HG02870 (cell line): ENCODE results near the gene ABLIM1.

Source experiments
- ATAC-seq: cut with Tn5 transposase; IDR thresholded peaks from one replicate; pipeline ENCODE4 v1.9.1; 2021; ENCODE audit warnings: mild to moderate bottlenecking, moderate library complexity; ENCODE audit not compliant: unreplicated experiment

ABLIM1 gene

DNA sequence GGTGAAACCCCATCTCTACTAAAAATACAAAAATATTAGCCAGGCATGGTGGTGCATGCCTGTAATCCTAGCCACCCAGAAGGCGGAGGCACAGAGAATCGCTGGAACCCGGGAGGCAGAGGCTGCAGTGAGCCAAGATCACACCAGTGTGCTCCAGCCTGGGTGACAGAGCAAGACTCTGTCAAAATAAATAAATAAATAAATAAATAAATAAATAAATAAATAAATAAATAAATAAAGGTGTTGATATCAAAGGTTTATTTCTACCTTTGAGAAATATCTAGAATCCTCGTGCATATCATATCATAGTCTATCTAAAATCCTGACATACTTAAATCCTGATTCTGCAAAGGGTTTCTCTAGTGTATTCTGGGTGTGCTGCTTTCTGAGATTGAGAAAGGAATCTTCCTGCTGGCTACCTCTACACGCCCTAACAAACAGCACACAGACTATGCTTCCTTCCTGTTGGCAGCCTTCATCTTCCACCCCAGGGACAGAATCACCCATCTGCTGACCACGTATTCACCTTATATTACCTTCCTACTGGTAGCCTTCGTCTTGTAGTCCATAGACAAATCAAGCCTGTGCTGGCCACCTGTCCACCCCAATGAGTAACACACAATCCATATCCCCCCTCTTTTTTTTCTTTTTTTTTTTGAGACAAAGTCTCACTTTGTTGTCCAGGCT is 8.7 kb downstream of the ABLIM1 start:
- no peak for ATAC-seq

DNA sequence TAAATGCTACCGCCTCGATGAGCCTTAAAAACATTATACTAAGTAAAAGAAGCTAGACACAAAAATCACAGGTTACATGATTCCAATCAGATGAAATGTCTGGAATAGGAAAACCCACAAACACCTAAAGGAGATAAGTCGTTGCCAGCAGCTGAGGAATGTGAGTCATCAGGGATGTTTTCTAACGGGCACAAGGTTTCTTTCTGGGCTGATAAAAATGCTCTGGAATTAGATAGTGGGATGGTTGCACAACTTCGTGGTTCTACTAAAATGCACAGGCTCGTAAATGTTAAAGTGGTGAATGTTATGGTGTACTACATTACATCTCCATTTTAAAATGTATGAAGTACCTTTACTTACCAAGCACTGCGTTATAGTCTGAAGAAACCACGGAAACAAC is 9.7 kb downstream of the ABLIM1 start:
- ATAC-seq: no peak

DNA sequence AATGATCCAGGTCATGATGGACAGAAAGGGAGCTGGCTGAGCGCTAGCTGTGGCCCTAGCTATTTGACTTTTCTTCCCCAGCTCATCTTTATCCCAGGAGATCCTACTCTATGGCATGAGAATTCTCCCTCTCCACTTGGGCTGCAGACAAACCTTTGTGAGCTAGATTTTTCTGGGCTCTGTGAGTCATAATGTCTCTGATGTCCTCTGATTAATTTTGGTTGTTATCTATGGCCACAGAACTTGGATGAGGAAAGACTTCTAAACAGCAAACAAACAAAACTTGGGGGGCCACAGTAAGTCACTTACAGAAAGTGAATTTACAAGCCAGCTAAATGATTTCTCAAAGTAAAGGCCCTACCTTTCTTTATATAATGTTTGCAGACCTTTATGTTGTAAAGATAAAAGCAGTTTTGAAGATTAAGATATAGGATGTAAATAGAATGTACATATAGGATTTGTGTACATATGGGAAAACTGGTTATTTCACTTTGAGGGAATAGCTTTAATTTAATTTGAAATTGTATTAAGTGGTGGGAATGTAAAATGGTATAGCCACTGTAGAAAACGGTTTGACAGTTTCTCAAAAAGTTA is 10.4 kb downstream of the ABLIM1 start:
- ATAC-seq: no peak

DNA sequence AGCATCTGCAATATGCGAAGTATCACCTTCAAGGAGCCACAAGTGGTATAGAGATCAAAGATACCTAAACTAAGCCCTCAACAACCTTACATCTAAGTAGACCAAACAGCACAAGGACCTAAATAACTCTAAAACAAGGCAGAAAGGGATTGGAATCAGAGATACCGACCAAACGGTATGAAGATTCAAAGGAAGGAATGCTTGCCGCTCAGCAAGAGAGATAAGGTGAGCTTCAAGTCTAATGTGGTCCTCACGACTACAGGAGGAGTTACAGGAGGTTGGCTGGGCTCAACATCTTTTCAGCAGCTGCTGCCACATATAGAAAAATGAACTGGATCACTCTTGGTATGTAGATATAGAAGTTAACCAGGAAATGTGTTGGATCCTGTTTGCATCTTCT is 11.6 kb downstream of the ABLIM1 start:
- no peak for ATAC-seq

DNA sequence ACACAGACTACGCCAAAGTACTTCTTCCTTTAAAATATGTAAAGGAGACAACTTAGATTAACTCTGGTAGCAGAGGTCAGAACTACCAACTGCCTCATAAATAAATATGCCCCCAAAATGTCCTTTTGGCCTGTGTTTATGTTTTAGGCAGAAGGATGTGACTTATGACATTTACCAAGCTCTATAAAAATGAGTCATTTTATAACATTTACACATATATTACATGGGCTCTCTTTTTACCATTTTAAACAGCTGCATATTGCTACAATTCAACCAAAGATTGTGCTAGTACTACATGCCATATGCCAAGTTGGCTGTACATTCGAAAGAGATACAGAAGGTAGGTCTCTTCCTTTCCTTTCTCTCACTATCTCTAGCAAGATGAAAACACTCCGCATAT is 12.4 kb downstream of the ABLIM1 start:
- ATAC-seq: no peak

DNA sequence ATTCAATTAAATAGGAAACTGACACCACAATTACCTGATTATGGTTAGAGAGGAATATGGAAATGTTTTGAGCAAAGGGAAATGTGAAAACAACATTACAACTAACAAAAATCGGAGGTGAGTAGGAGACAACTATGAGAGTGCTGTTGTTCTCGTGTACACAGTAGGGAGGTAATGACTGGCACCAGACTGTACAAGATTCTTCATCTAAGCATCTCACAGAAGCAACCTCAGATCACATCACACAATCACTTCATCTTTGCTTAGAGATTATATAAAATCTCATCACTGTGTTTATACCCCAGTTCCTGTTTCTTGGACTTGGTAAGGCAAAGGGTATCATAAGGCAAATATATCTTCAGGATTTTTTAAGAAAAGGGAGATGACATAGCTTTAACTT is 14.9 kb downstream of the ABLIM1 start:
- ATAC-seq: no peak

DNA sequence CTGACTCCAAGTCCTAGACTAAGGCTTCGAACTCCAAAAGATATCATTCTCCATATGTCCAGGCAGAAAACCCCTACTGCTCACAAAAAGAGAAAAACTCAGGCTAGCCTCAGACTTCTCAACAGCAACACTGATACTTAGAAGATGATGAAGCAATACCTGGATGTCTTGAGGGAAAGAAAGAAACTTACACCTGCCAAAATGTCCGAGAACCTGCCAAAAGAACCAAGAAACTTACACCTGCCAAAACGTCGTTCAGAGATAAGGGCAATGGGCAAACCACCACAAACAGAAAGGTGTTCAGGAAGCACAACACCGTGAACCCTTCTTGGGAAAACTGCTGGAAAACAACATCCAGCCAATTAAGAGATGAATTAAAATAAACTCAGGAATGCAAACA is 15.3 kb downstream of the ABLIM1 start:
- no peak for ATAC-seq

DNA sequence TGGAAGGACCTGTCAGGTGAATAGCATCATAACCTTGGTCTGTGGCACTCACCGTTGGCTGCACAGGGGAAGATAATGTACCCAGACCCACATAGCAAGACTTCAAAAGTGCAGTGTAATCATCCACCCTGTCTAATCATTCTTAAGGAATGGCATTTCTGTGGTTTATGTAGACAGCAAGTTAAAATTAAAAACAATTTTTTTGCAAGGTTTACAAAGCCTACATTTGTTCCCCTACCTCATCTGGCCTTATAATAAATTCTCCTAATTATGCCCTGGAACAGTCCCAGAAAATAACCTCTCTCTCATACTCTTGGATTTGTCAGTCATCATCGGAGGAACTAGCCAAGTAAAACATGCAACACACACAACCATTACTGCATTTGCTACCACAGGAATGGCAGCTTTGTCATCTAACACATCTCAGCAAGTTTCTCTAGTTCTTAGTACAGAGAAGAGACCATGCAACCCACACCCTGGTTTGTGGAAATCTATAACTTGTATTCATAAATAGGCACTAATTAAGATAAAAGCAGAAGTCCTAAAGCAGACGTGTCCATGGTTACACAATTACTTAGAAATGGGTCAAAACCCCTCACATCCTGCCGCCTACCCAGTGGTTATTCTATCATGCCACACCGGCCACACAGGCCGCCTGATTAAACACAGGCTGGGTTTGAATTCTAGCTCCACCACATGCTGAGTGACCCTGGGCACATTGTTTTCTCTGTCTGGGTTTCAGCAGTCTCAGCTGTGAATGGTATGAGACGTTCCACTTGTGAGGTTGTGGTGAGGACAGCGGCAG is 19.1 kb downstream of the ABLIM1 start:
- ATAC-seq: no peak

DNA sequence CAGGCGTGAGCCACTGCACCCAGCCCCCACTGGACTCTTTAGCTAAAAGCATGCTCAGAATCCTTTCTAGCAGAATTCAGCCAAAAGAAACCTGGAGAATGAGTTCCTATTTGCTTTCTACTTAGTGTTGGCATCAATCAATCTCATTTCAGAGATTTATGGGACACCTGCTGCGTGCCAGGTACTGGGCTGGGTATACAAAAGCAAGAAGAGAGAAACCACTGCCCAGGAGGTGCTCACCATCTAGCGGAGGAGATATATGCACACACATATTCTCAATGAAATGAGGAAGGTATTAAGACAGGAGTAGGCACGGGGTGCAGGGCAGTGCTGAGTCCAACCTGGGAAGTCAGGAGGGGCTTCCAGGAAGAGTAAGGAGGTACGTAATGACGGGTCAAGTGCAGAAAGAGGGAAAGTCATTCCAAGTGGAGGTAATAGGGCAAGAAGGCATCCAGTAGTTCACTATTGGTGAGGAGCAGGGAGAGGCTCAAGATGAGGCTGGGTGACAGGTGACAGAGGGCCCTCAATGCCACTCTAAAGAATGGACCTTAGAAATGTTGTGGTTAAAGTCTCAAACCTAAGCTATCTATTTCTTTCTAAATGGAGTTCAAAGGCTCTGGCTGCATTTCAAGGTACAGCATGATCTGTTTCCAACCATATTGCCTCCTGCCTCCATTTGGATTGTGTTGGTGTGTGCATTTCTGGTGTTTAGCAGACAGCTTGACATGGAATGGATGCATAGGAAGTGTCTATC is 22.1 kb downstream of the ABLIM1 start:
- ATAC-seq: no peak

DNA sequence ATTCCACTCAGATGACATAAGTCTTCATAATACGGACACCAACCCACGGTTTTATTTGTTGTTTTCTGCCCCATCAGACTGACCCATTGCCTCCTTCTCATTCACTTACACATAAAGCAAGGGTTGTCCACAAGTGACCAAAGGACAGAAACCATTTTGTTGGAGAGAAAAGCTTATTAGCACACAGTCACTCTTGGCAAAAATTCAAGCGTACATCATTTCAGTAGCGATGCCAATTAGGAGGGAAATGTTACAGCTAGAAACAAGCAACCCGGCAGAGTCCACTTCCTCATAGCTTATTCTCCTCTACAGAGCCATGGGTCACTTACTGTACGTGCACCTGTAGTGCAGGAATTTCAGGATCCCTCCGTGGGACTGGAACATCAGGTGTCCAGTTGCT is 23.0 kb downstream of the ABLIM1 start:
- ATAC-seq: no peak

DNA sequence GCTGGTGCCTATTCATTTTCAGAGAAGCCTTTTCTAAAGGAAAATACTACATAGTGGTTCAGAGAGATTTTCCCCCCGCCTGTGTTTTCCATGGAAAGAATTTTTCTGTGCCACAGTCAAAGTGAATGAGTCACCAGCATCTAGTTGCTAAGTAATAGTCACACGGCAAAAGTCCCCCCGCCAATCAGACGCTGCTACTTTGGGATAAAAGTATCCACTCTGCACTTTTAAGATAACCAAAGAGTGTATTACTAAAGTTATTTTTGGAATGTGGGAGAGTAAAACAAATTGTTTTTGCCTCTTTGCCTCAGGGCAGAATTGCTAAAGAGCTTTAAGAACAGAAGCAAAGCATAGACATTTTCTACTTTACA is 23.5 kb downstream of the ABLIM1 start:
- no peak for ATAC-seq

DNA sequence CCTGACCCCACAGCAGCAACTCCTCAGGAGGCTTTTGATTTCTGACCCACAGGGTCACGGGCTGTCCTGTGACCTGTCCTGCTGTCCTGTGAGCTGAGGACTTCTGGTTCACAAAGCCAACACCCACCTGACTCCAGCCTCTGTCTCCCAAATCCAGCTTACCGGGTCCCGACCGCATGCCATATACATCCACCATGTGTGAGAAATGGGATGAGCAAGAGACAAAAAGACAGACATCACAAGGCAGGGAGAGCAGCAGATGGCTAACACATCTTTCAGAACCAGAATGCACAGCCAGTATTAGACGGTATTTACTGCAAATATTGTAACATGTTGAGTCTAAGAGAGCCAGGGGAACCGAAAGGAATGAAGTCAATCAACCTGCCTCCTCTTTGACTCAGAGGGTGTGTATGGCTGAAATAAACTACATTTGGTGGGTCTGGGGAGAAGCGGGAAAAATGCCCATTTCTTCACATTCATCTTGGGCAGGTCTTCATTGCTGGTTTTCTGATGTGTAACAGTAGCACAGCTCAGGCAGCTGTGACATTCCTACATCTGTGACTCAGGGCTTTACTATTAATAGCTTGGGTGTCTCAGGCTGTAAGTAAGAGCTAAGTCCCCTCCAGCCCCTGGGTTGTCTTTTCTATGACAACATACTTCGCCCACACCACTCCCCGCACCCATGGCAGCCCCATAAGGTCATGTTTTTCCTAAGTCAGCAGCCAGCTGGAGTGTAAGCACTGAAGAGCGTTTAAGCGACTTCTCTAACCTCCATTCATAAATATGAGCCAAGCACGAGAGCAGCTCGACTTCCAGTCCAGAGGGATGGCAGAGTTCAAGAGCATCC is 25.0 kb downstream of the ABLIM1 start:
- no peak for ATAC-seq

DNA sequence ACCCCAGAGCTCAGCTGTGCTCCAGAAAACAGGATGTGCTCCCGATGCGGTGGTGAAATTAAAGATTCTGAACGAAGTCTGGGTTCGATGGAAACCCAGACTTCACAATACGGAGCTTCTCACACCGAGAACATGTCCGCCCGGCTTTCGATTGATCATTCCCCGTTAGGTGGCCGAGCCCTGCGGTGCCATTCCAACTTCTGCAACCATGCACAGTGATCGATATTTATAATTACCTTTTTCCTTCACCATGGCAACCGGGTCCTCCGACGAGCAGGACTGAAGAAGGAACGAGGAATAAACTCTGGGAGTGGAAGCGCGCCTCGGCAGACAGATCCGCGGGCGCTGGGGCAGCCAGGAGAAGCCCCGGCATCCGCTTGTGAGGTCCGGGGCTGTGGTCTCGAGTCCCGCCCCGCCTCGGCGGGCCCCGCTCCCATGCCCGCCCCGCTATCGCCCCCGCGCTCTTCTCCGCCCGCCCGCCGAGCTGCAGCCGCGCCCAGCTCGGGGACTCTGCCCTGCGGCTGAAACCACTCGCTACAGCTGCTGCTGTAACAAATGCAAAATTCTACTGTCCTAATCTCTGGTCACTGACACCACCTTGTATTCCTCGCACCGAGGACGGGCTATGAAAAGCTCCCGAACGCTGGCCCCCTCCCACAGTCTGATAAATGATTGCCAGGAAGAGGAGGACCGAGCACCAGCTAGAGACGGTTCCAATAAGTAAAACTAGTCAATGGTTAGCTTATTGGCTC is 26.2 kb downstream of the ABLIM1 start:
- ATAC-seq: peak; percentile 59

DNA sequence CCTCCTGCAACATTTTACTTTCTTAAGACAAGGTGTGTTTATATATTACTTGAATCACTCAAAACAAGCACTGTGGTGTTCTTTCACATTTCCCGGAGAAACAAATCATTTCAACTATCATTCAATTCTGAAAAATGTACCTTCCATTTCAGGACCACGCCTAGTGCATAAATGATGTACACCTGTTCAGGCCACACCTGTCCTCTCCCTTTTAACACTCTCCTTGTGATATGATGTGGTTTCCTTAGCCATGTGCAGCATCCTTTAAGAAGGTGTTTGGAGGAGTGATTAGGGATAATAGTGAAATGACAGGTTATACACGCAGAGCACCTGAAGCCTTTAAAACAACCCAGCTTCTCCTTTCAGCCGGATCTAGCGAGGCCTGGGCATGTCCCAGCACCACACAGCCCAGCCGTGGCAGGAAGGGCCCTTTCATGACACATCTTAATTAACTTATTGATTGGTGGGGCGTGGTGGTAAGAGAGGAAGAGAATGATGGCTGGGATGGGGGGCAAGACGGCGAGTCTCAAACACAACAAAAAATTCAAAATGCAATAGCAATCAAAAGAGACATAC is 26.9 kb downstream of the ABLIM1 start:
- ATAC-seq: no peak

DNA sequence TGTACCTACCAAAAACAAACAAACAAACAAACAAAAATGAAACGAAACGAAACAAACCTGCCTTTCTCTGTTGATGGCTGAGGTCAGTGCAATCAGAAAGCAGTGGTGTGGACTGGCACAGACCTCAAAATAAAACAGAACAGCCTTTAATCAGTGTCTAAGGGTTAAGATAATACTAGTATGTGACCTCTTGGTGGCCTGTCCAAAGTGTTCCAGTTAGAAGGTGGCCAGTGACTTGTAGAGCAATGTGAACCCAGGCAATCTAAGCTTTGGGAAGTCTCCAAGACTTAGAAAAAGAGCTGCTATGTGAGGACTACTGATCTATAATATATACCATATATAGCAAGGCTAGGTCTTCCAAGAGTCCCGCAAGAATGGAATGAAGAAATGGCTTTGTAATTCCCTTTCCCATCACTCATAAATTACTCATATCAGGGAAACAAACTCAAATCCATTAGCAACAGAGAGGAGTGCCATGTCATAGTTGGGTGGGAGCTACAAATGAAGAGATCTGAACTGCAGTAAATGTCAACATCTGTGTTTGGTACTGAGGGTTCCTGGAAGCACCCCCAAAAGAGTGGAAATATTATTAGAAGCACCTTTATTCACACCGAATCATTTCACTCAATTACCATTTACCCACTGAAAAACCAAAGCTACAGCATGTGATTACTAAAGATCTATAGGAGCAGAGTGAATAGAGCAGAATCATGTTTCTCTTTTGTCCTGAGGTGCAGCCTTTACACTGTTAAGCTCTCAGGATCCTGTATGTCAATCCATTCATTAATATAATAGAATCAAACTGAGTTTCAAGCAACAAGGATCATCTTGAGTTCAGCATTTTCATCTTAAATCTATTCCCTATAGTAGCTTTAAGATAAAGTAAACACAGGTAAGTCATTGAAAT is 28.0 kb downstream of the ABLIM1 start:
- no peak for ATAC-seq

DNA sequence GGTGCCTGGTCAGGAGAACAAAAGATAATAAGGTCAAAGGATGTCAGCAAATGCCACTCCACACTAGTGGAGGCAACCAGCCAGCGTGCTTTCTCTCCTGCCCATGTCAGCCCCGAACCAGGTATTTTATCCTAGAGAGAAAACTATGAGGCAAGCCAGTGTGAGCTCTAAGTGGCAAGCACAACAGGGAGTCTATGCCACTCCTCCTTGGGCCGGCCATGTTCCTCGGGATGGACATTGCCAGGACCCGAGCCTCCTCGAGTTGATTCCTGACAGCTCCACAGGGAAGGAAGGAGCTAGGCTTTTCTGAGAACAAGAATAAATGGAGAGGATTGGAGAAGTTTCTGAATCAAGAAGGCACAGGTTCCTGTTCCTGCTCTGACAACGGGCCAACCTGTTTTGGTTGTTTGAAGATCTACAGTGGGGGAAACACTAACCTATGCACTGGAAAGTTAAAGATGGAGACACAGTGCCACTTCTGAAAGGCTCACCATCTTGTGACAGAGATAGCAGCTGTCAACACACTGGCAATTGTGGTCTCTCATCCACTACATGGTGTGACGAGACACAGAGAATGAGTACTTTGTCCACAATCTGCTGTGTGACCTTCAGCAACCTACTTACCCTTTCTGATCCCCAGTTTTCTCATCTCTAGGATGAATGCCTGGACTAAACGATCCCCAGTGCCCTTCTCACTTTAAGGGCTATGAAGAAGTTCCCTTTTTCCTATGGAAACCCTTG is 28.8 kb downstream of the ABLIM1 start:
- ATAC-seq: no peak

DNA sequence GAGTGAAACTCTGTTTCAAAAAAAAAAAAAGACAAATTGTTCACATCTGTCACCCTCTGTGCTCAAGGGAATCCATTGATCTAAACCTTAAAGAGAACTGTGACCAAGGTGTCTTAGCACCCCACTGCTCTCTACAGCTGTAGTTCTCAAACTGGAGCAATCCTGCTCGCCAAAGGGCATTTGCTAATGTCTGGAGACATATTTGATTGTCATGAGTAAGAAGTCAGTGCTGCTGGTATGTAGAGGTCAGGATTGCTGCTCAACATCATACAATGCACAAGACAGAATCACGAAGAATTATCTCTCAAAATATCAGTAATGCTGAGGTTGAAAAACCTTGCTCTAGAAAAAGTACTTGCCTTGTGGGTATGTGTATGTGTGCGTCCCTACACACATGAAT is 30.0 kb downstream of the ABLIM1 start:
- ATAC-seq: no peak

DNA sequence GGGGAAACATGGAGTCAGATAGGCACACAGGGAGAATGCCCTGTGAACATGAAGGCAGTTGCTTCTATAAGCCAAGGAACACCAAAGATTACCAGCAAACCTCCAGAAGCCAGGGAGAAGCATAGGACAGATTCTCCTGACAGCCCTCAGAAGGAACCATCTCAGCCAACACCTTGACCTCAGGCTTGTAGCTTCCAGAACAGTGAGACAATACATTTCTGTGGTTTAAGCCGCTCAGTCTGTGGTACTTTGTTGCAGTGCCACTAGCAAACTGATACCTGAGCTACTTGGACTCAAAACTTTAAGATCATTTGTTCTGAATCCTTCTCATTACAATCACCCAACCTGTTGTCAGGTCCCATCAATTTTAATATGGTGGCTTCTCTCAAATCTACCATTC is 31.2 kb downstream of the ABLIM1 start:
- ATAC-seq: no peak
